DND-41 (cell line): ENCODE results near the gene CHKB.

Source experiments
- ATAC-seq: fragments of 200-7000 bp; cut with Tn5 transposase; 3 replicates; pipeline ENCODE4 v1.9.1; 2021; ENCODE audit warnings: low read depth; ENCODE audit not compliant: insufficient read depth
- DNase-seq: peaks from one replicate; pipeline ENCODE4 v3.0.0-alpha.2; 2020
- H2AFZ ChIP-seq: 2 replicates; pipeline ENCODE4 v1.6.0; 2012; ENCODE audit warnings: low read depth, low read length
- H3K27ac ChIP-seq: 2 replicates; pipeline ENCODE4 v1.5.1; 2012; ENCODE audit warnings: low read length, inconsistent platforms
- H3K27me3 ChIP-seq: fragments of 200-600 bp; sonication (generic); 2 replicates; pipeline ENCODE4 v1.6.0; 2012; ENCODE audit warnings: low read length, mild to moderate bottlenecking, inconsistent platforms; ENCODE audit not compliant: insufficient read depth, poor library complexity
- H3K36me3 ChIP-seq: 2 replicates; pipeline ENCODE4 v1.5.1; 2012; ENCODE audit warnings: low read length, inconsistent platforms; ENCODE audit not compliant: insufficient read depth
- H3K4me1 ChIP-seq: 2 replicates; pipeline ENCODE4 v1.5.1; 2012; ENCODE audit warnings: mild to moderate bottlenecking, low read length; ENCODE audit not compliant: insufficient read depth
- H3K4me2 ChIP-seq: 2 replicates; pipeline ENCODE4 v1.6.0; 2012; ENCODE audit warnings: mild to moderate bottlenecking, moderate library complexity, low read length, inconsistent platforms; ENCODE audit not compliant: insufficient read depth
- H3K4me3 ChIP-seq, 2 experiments: fragments of 200-600 bp in 1 of 2; shearing (Covaris generic) in 1 of 2; 2 replicates each; pipeline ENCODE4 v1.5.1; 2012 to 2016; ENCODE audit warnings: inconsistent platforms in 2 of 2, low read length in 2 of 2, mild to moderate bottlenecking in 2 of 2, low read depth in 1 of 2, moderate library complexity in 1 of 2
- H3K79me2 ChIP-seq: 2 replicates; pipeline ENCODE4 v1.6.0; 2012; ENCODE audit warnings: low read length, inconsistent platforms; ENCODE audit not compliant: insufficient read depth
- H3K9ac ChIP-seq: 2 replicates; pipeline ENCODE4 v1.6.0; 2012; ENCODE audit warnings: low read depth, mild to moderate bottlenecking, inconsistent platforms, low read length, moderate library complexity
- H3K9me3 ChIP-seq: 2 replicates; pipeline ENCODE4 v1.5.1; 2012; ENCODE audit warnings: low read length, moderate library complexity, mild to moderate bottlenecking, inconsistent platforms; ENCODE audit not compliant: insufficient read depth, severe bottlenecking
- H4K20me1 ChIP-seq: 2 replicates; pipeline ENCODE4 v1.6.0; 2012; ENCODE audit warnings: low read length; ENCODE audit not compliant: insufficient read depth
- EZH2 ChIP-seq: IDR thresholded peaks from 3 replicates; pipeline ENCODE4 v1.6.1; 2012; ENCODE audit warnings: borderline replicate concordance, low read depth, mild to moderate bottlenecking, moderate library complexity, low read length, inconsistent platforms; ENCODE audit not compliant: severe bottlenecking
- TF ChIP-seq, protein P1 (sequence below): IDR thresholded peaks from 2 replicates; pipeline ENCODE4 v1.5.1; 2012; ENCODE audit warnings: borderline replicate concordance, low read length, moderate library complexity, mild to moderate bottlenecking; ENCODE audit not compliant: poor library complexity, severe bottlenecking; ENCODE audit errors: extremely low read depth

Gene CHKB

DNA sequence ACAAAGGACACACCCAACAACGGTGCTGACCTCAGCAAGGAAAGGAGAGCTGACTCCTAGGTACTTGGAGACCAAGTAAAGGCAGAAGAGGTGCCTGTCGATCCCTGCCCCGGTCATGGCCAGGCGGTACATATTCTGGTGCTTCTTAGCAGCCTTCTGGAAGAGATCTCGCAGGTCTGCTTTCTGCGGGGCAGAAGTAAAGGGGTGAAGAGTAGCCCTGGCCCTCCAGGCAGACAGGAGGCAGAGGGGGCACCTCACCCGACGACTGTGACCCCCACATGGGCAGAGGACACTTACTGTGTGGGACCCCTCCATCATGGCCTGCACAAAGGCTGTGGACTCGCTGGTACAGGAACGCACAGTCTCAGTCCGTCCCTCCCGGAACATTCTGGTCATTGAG lies 11.8 kb downstream of the CHKB start:
- TF ChIP-seq EZH2, result no peak
- TF ChIP-seq, protein P1, sequence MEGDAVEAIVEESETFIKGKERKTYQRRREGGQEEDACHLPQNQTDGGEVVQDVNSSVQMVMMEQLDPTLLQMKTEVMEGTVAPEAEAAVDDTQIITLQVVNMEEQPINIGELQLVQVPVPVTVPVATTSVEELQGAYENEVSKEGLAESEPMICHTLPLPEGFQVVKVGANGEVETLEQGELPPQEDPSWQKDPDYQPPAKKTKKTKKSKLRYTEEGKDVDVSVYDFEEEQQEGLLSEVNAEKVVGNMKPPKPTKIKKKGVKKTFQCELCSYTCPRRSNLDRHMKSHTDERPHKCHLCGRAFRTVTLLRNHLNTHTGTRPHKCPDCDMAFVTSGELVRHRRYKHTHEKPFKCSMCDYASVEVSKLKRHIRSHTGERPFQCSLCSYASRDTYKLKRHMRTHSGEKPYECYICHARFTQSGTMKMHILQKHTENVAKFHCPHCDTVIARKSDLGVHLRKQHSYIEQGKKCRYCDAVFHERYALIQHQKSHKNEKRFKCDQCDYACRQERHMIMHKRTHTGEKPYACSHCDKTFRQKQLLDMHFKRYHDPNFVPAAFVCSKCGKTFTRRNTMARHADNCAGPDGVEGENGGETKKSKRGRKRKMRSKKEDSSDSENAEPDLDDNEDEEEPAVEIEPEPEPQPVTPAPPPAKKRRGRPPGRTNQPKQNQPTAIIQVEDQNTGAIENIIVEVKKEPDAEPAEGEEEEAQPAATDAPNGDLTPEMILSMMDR, result no peak
- ATAC-seq, result no peak
- no peak overlapping the region for H3K9ac ChIP-seq

GRCh38 chr22:50569896-50570535 lies 12.6 kb downstream of the CHKB start:
- Histone ChIP-seq H3K4me3 (no peak overlapping the region), H4K20me1 (no peaks in the 10 kb centered on the region; the same call in 1 of the 2 replicates), H3K27me3 (no peaks in the 10 kb centered on the region), H3K36me3 (peaks cover 71% of the 10 kb centered on the region), H3K9me3 (no peaks in the 10 kb centered on the region), H3K9ac (no peak overlapping the region), H3K4me1 (no peaks in the 10 kb centered on the region), H3K79me2 (no peaks in the 10 kb centered on the region), H3K4me2 (no peak overlapping the region), H2AFZ (no peak overlapping the region), H3K27ac (no peak overlapping the region)
- ATAC-seq, result no peak
- DNase-seq, result no peak
- TF ChIP-seq, protein P1, result no peak
- no peak for TF ChIP-seq EZH2

More for the DNA sequence above, 11.8 kb downstream of the CHKB start:
- Histone ChIP-seq H3K36me3 (peaks cover 78% of the 10 kb centered on the region), H3K79me2 (no peaks in the 10 kb centered on the region), H3K27ac (no peak overlapping the region), H3K4me2 (no peak overlapping the region), H2AFZ (no peak overlapping the region), H3K27me3 (no peaks in the 10 kb centered on the region), H3K4me1 (no peaks in the 10 kb centered on the region), H3K4me3 (no peak overlapping the region), H3K9me3 (no peaks in the 10 kb centered on the region), H4K20me1 (no peaks in the 10 kb centered on the region; the same call in 1 of the 2 replicates)
- DNase-seq, result no peak

DNA sequence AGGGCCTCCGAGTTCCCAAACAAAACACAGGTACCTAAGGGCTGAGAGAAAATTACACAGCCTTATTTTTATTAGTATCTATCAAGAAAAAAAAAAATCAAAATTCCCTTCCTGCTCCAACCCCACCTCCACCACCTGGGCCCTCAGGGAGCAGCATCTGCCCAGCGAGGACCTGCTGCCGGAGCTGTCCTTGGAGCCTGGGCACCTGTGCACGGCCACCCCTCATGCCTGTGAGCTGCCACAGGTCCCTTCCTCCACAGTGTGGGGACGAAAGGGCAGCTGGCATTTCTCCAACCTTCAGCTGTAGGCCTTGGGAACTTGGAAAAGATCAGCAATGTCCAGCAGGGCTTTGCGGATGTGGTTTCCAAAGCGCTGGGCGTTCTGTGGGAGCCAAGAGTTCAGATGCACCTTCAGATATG lies 13.6 kb downstream of the CHKB start:
- Histone ChIP-seq H3K79me2 (no peaks in the 10 kb centered on the region), H3K4me1 (no peaks in the 10 kb centered on the region), H3K9me3 (no peaks in the 10 kb centered on the region), H4K20me1 (no peaks in the 10 kb centered on the region; the same call in 1 of the 2 replicates), H3K36me3 (peaks cover 64% of the 10 kb centered on the region), H3K27me3 (no peaks in the 10 kb centered on the region), H3K27ac (no peak overlapping the region), H3K4me3 (no peak overlapping the region), H3K4me2 (no peak overlapping the region), H2AFZ (no peak overlapping the region), H3K9ac (no peak overlapping the region)
- DNase-seq, result no peak
- TF ChIP-seq, protein P1, result no peak
- TF ChIP-seq EZH2, result no peak
- ATAC-seq, result no peak

GRCh38 chr22:50568626-50569025 lies 14.0 kb downstream of the CHKB start:
- H3K4me2 ChIP-seq, result no peak overlapping the region
- no peaks in the 10 kb centered on the region; the same call in 1 of the 2 replicates for H4K20me1 ChIP-seq

More at GRCh38 chr22:50568626-50569025, 14.0 kb downstream of the CHKB start:
- no peaks in the 10 kb centered on the region for H3K9me3 ChIP-seq
- H3K27ac ChIP-seq, result no peak overlapping the region
- H3K36me3 ChIP-seq, result peaks cover 60% of the 10 kb centered on the region
- H3K4me1 ChIP-seq, result peaks cover 2% of the 10 kb centered on the region
- no peaks in the 10 kb centered on the region for H3K27me3 ChIP-seq
- no peak overlapping the region for H3K9ac ChIP-seq
- DNase-seq, result no peak
- no peak for TF ChIP-seq EZH2
- TF ChIP-seq, protein P1, result no peak
- H3K79me2 ChIP-seq, result no peaks in the 10 kb centered on the region
- H3K4me3 ChIP-seq, result no peak overlapping the region
- no peak overlapping the region for H2AFZ ChIP-seq
- ATAC-seq, result no peak
